Spinal cord (tissue), 10 donors: ENCODE results near the gene KRTDAP. TPM values are rescaled to one million over a fixed set of nuclear protein-coding genes. Genes with fewer than 3 reads are reported as not detected.
"Not testable (repeated sequence)": the region's sequence is repeated elsewhere in the genome, so short reads cannot be mapped to it uniquely, and the experiment has no call there.

Experiments
- DNase-seq, 6 donors: peaks; one replicate each; pipeline versions ENCODE4 v3.0.0 to v3.0.0-alpha.2; 2013 to 2015; ENCODE audit warnings: low spot score in 6 of 6, low read depth in 4 of 6
- H3K27ac ChIP-seq: one replicate; pipeline ENCODE4 v1.5.1; 2013; ENCODE audit warnings: low read depth, low read length, control low read depth
- H3K27me3 ChIP-seq: one replicate; pipeline ENCODE4 v1.6.1; 2013; ENCODE audit warnings: low read length; ENCODE audit not compliant: control insufficient read depth, insufficient read depth
- H3K36me3 ChIP-seq: one replicate; pipeline ENCODE4 v1.6.1; 2013; ENCODE audit warnings: low read length; ENCODE audit not compliant: control insufficient read depth, insufficient read depth
- H3K4me1 ChIP-seq: one replicate; pipeline ENCODE4 v1.6.1; 2013; ENCODE audit warnings: low read length; ENCODE audit not compliant: control insufficient read depth, insufficient read depth
- H3K4me3 ChIP-seq: one replicate; pipeline ENCODE4 v1.5.1; 2013; ENCODE audit warnings: low read depth, low read length, control low read depth
- H3K9me3 ChIP-seq: one replicate; pipeline ENCODE4 v1.6.1; 2013; ENCODE audit warnings: low read length; ENCODE audit not compliant: control insufficient read depth, insufficient read depth
- WGBS: methylation state at CpG from one replicate; pipeline ENCODE4 v1.1.5; 2013; ENCODE audit warnings: missing lambda C conversion rate; ENCODE audit not compliant: insufficient coverage; 5-methylcytosine and 5-hydroxymethylcytosine counted together
- polyA plus RNA-seq, 2 donors: library from polyadenylated mRNA; unstranded; fragments of 120-200 nt; gene quantifications; one replicate each; pipeline ENCODE4 v1.2.1, GENCODE V29; 2013; ENCODE audit not compliant: insufficient read length in 2 of 2
- total RNA-seq, 2 donors: library from RNA; depleted of rRNA in 1 of 2; stranded (reverse); fragments of 120-200 nt in 1 of 2; fragments of >200 nt in 1 of 2; gene quantifications; one replicate each; pipeline versions ENCODE4 v1.2.3 to v1.2.4, GENCODE V29; 2013 to 2014
- donor health status: healthy.

The KRTDAP gene
- total and polyA plus RNA-seq, 4 donors, result not detected

DNA sequence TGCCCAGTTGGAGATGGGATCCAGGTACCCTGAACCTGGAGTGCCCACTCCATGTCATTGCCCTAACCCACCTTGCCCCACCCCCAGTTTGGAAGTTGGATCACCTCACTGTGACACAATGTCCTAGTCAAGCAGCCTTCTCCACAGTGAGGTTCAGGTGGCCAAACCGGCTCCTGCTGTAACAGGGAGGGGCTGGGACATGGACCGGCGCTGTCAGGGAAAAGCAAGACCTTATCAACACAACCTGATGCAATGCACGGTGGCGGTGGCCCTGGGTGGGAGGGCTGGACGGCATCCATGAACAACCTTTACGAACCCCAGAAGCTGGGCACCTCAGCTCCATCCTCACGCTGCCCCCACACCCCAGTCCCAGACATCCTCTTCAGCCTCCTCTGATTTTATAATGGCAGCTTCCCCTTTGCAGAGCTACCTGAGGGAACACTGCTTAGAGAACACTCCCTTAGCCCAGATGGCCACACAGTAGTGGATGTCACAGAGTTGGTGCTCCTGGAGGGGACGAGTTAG lies 1.6 kb upstream of the KRTDAP start:
- WGBS, result 93% methylated on average over 7 of the region's 9 CpGs
- H3K27me3 ChIP-seq, result no peaks in the 10 kb centered on the region

DNA sequence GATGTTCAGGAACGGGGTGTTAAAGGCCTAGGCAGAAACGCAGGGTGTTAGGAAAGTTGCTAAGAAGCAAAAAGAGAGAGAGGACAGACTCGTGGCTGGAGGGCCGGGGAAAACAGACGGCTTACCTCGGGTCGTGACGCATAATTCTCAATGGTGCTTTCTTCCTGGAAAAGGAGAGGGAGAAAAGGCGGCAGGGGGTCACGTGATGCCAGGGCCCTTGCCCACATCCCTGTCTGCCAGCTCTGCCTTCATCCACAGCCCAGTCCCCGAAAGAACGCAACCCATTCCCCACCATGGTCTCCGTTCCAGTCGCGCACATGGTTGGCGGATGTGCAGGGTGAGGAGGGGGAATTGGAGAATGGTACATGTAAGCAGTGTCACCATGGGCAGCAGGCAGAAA lies 1.6 kb downstream of the KRTDAP start:
- Histone ChIP-seq H3K27me3 (no peaks in the 10 kb centered on the region), H3K4me3 (no peak overlapping the region), H3K4me1 (no peaks in the 10 kb centered on the region), H3K27ac (no peak overlapping the region), H3K36me3 (no peaks in the 10 kb centered on the region), H3K9me3 (no peaks in the 10 kb centered on the region)
- WGBS, result 61% methylated on average over 11 of the region's 16 CpGs
- DNase-seq, result no peak

More for the DNA sequence above, 1.6 kb upstream of the KRTDAP start:
- Histone ChIP-seq H3K27ac (no peak overlapping the region), H3K9me3 (no peaks in the 10 kb centered on the region), H3K4me1 (peaks cover 8% of the 10 kb centered on the region), H3K4me3 (no peak overlapping the region), H3K36me3 (no peaks in the 10 kb centered on the region)
- DNase-seq, result no peak

DNA sequence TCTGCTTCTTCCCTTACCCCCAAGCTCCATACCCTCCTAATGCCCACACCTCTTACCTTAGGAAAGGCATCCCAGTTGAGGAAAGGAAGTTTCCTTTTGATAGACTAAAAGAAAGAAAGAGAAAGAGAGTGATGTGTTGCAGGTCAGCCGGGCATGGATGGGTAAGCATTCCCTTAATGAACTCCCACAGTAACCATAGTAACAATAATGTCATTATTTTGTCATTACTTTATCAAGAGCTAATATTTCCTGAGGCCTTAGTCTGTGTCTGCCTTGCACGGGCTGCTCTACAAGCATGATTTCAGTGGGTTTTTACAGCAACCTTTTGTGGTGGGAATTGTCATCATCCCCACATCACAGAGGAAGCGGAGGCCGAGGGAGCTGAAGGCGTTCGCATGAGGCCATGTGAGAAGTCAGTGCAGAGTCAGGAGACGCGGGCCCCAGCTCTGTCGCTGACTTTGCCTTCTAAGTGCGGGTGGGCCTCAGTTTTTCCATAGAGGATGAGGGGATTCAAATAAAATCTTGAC lies 2.5 kb downstream of the KRTDAP start:
- Histone ChIP-seq H3K36me3 (no peaks in the 10 kb centered on the region), H3K4me3 (no peak overlapping the region), H3K4me1 (no peaks in the 10 kb centered on the region), H3K27me3 (no peaks in the 10 kb centered on the region), H3K27ac (no peak overlapping the region), H3K9me3 (no peaks in the 10 kb centered on the region)
- WGBS, result 100% methylated on average over 1 of the region's 10 CpGs
- DNase-seq, result peak in 1 of 6 donors; percentile 28

DNA sequence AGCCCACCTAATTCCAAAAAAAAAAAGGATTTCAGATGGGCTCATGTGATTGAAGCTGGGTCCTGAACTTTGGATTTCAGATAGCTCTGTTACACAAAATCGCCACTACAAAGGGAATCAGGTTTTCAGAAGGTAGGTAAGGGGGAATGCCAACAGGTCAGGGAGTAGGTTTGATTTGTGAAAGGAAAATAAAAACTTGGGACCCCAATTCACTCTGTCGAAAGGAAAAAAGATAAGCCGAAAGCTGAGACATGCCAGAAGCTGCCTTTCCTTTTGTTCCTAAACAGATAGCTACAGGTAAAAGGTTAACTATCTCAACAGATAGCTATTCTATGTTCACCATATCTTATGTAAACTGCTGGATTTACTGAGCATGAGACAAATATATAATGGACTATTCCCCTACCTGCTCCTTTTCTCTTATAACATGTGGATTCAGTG lies 4.0 kb downstream of the KRTDAP start:
- H3K4me1 ChIP-seq, result no peaks in the 10 kb centered on the region

DNA sequence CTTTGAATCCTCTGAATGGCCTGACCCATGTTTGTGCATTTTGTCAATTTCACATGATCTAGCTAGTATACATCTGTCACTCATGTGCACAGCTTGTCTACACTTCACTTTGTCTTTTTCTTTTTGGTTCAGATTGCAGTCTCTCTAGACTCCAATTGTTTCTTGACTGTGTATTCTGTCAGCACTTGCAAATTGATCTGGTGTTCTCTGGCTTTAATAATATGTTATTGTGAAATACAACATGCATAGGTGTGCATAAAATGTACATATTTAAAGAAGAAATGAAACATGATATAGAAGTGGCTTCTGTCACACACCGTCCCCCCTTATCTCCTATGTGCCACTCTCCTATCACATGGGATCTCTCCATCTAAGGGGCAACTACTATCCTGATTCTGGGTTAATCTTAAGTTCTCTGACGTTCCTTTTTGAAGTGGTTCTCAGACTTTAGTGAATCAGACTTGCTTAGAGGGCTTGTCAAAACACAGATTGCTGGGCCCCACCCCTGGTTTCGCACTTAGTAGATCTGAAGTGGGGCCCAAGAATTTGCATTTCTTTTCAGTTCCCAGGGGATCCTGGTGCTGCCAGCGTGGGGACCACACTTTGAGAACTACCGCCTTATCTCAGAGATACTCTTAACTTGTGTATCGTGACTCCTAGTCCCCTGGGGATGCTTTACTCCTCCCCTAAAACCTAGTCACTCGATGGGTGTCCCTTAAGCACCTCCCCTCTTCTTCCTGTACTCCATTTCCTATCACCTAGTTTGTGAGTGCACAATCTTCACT lies 5.8 kb downstream of the KRTDAP start:
- Histone ChIP-seq H3K36me3 (no peaks in the 10 kb centered on the region), H3K9me3 (no peaks in the 10 kb centered on the region), H3K4me1 (no peaks in the 10 kb centered on the region), H3K4me3 (no peak overlapping the region), H3K27ac (no peak overlapping the region), H3K27me3 (no peaks in the 10 kb centered on the region)
- DNase-seq, result no peak
- 54% methylated on average over 6 of the region's 7 CpGs for WGBS

More for the DNA sequence above, 4.0 kb downstream of the KRTDAP start:
- WGBS, result 100% methylated on average over 1 of the region's 3 CpGs
- H3K27me3 ChIP-seq, result no peaks in the 10 kb centered on the region
- DNase-seq, result no peak
- no peak overlapping the region for H3K4me3 ChIP-seq
- H3K27ac ChIP-seq, result no peak overlapping the region
- H3K9me3 ChIP-seq, result no peaks in the 10 kb centered on the region
- H3K36me3 ChIP-seq, result no peaks in the 10 kb centered on the region

DNA sequence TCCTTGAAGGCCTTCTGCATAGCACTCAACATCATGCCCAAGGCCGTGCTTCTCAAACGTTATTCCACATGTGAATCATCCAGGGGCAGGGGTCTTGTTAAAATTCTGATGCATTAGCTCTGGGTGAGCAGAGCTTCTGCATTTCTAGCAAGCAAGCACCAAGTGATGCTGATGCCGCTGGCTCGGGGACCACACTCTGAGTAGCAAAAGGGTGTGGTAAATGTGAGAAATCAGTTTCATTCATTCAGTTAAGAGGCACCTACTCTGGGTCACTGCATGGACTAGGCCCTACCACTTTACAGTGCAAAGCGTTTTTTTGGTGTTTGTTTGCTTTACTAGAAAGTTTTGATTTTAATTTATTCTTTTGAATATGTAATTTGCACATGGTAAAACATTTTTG lies 7.2 kb downstream of the KRTDAP start:
- no peak overlapping the region for H3K4me3 ChIP-seq
- 40% methylated on average over 1 of the region's 5 CpGs for WGBS
- no peaks in the 10 kb centered on the region for H3K4me1 ChIP-seq
- H3K27ac ChIP-seq, result no peak overlapping the region
- no peaks in the 10 kb centered on the region for H3K36me3 ChIP-seq
- H3K9me3 ChIP-seq, result no peaks in the 10 kb centered on the region
- DNase-seq, result no peak
- no peaks in the 10 kb centered on the region for H3K27me3 ChIP-seq

DNA sequence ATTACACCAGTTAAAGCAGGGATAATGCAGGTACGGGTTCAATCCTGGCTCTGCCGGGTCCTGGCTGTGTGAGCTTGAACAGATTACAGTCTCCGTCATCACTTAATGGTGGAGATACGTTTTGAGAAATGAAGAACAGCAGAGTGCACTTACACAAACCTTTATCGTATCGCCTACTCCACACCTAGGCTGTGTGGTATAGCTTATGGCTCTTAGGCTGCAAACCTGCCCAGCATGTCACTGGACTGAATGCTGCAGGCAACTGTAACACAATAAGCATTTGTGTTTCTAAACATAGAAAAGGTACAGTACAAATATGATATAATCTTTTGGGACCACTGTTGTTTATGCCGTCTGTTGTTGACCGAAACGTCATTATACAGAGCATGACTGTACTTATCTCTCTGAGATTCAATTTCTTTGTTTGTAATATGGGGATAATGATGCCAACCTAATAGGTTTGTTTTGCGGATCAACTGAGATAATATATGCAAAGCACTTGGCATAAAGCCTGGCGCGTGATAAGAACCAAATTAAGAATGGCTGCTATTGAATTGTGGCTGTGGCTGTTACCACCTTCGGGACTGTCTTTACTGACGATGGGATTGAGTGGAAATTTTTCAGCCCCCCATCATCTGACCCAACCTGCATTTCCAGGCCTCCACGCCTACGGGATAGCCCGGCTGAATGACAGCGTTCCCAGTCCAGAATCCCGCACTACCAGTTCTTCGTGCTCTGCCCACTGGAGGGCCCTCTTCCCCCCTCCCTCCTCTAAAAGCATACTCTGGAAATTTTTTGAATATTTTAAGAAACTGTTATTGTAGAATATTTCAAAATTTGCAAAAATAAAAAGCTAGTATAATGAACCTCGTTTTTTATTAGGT lies 11.2 kb downstream of the KRTDAP start:
- H3K27ac ChIP-seq, result no peak overlapping the region
- H3K4me1 ChIP-seq, result no peaks in the 10 kb centered on the region
- WGBS, result 65% methylated on average over 8 of the region's 21 CpGs
- H3K27me3 ChIP-seq, result no peaks in the 10 kb centered on the region
- H3K36me3 ChIP-seq, result no peaks in the 10 kb centered on the region
- H3K9me3 ChIP-seq, result no peaks in the 10 kb centered on the region
- H3K4me3 ChIP-seq, result no peak overlapping the region
- DNase-seq, result peak in 2 of 6 donors; percentile 60 to 93

DNA sequence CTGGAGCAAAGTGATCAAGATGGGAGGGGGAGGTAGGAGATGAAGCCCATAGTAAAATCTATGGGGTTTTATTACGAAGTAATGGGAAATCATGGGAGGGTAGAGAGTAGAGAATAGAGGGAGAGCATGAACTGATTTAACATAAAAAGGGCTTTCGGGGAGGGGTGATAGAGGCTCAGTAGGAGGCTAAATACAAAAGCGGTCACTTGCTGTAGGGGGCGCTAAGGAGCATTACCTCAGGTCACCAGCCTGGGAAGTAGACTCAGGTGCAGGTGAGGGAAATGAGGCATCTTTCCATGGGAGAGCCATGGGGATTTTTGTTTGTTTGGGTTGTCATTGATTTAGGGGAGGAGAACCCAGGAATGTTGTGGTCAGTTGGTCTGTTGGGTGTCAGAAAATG lies 14.1 kb downstream of the KRTDAP start:
- no peaks in the 10 kb centered on the region for H3K9me3 ChIP-seq
- no peak for DNase-seq
- no peak overlapping the region for H3K27ac ChIP-seq
- H3K4me1 ChIP-seq, result no peaks in the 10 kb centered on the region
- H3K4me3 ChIP-seq, result no peak overlapping the region
- no peaks in the 10 kb centered on the region for H3K36me3 ChIP-seq
- no peaks in the 10 kb centered on the region for H3K27me3 ChIP-seq
- 50% methylated on average over 4 of the region's 4 CpGs for WGBS

DNA sequence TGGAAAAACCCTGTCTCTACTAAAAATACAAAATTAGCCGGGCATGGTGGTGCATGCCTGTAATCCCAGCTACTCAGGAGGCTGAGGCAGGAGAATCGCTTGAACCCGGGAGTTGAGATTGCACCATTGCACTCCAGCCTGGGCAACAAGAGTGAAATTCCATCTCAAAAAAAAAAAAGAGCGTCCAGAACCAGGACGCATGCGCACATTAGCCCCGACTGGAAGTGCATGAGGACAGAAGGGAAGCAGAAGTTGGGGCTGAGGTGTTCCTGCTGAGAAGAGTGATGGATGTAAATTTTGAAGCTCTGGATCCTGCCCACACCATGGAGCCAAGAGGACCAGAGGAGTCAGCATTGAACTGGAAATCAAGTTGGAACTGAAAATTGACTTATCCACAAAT lies 15.7 kb downstream of the KRTDAP start:
- H3K4me1 ChIP-seq, H3K36me3 ChIP-seq, H3K27me3 ChIP-seq, H3K4me3 ChIP-seq, H3K27ac ChIP-seq, DNase-seq, H3K9me3 ChIP-seq: not testable (repeated sequence)
- WGBS, result 96% methylated on average over 7 of the region's 7 CpGs
